Heart right ventricle (tissue), 16 donors: ENCODE data around the gene GAMT. TPM values are rescaled to one million over a fixed set of nuclear protein-coding genes. Genes with fewer than 3 reads are reported as not detected.

Experiments used
- ATAC-seq, 8 donors: fragments of 200-7000 bp; cut with Tn5 transposase; one replicate each; pipeline ENCODE4 v1.9.1; 2020; ENCODE audit warnings: mild to moderate bottlenecking in 8 of 8, moderate library complexity in 8 of 8, moderate number of reproducible peaks in 1 of 8
- DNase-seq, 2 donors: peaks; one replicate each; pipeline ENCODE4 v3.0.0-alpha.2; 2020
- H3K27ac ChIP-seq, 10 donors: fragments of 200-600 bp; sonication (generic) in 2 of 10; one replicate each; pipeline versions ENCODE4 v1.5.0 to v1.8.0; 2020 to 2022; ENCODE audit warnings: mild to moderate bottlenecking in 3 of 10
- H3K27me3 ChIP-seq, 7 donors: fragments of 200-600 bp; one replicate each; pipeline ENCODE4 v1.8.0; 2021 to 2022; ENCODE audit warnings: mild to moderate bottlenecking in 2 of 7
- H3K36me3 ChIP-seq, 9 donors: fragments of 200-600 bp; sonication (generic) in 1 of 9; one replicate each; pipeline versions ENCODE4 v1.5.0 to v1.8.0; 2020 to 2022; ENCODE audit warnings: mild to moderate bottlenecking in 2 of 9
- H3K4me1 ChIP-seq, 9 donors: fragments of 200-600 bp; sonication (generic) in 1 of 9; one replicate each; pipeline versions ENCODE4 v1.5.0 to v1.8.0; 2020 to 2022; ENCODE audit warnings: mild to moderate bottlenecking in 4 of 9
- H3K4me3 ChIP-seq, 10 donors: fragments of 200-600 bp; sonication (generic) in 2 of 10; one replicate each; pipeline versions ENCODE4 v1.5.0 to v1.8.0; 2020 to 2022; ENCODE audit warnings: mild to moderate bottlenecking in 7 of 10, moderate library complexity in 2 of 10
- H3K9me3 ChIP-seq, 11 donors: fragments of 200-600 bp in 10 of 11; sonication (generic) in 2 of 11; one replicate each; pipeline versions ENCODE4 v1.5.0 to v1.8.0; 2013 to 2022; ENCODE audit warnings: mild to moderate bottlenecking in 2 of 11, control low read depth in 1 of 11, moderate library complexity in 1 of 11
- CTCF ChIP-seq, 9 donors: fragments of 200-600 bp; sonication (generic) in 2 of 9; IDR thresholded peaks; one replicate each; pipeline versions ENCODE4 v1.5.0 to v1.8.0; 2021 to 2022; ENCODE audit warnings: antibody characterized with exemption in 9 of 9, mild to moderate bottlenecking in 5 of 9, moderate library complexity in 1 of 9
- WGBS, 2 donors: extraction: QIAGEN DNeasy Blood & Tissue Kit; methylation state at CpG; one replicate each; pipeline ENCODE4 v1.1.7; 2013; ENCODE audit warnings: inconsistent platforms in 1 of 2; 5-methylcytosine and 5-hydroxymethylcytosine counted together
- intact Hi-C, 10 donors: fragments of 100-400 bp; cut with DNase I; formaldehyde crosslinking; loops; one replicate each; pipeline versions ENCODE4 v1.11.1 to v1.14.2; 2022
- polyA plus RNA-seq, 2 donors: library from polyadenylated mRNA; stranded (reverse); fragments of 200-250 nt; gene quantifications; one replicate each; pipeline ENCODE4 v1.2.3, GENCODE V29; 2013
- total RNA-seq, 10 donors: library from RNA; stranded (reverse); fragmentation: NEBNext Ultra II Directional in 3 of 10; extraction: Animal tissue kit (Norgen Biotek cat#: 25700) in 3 of 10; gene quantifications; one replicate each; pipeline versions ENCODE4 v1.2.1 to v1.2.4, GENCODE V29; 2021 to 2023
- donor health status: Arrhythmogenic right ventricular cardiomyopathy.
- donor health status: ischemic (EF 13 %, LVEDD 7.1; RV severe dilation, severe dysfunction).
- donor health status: healthy with polysubstance abuse.
- donor health status: DM: no; HTN: yes; CAD: no.
- donor health status: DM: no; HTN: no; CAD: no.
- donor health status: ischemic (EF 25% LVEDD 6.9; RV normal size, moderate dysfunction).
- donor health status: ischemic (EF 25% LVEDD 5.7; RV mildly dilated, moderate dysfunction).
- donor health status: healthy.
- donor health status: DM: yes; HTN: yes; CAD: no.
- donor health status: Ischemic cardiomyopathy.
- donor health status: ischemic (EF 35%, LVEDD 5.7; RV mildly dilated, moderate dysfunction).
- donor health status: nonischemic (EF 11% LVEDD 7.7; RV severe dilation, severe dysfunction).
- donor health status: DM: yes; HTN: yes; CAD: no.
- donor health status: PGD.
- donor health status: ischemic (EF 29% LVEDD 5.4; RV normal size, mild dysfunction).
- donor health status: nonischemic (EF 23%, LVEDD 6.1; RV moderate dilation, normal function).

The GAMT gene
- total and polyA plus RNA-seq, 12 donors: 30.8 to 260 (median 72.1) TPM

GRCh38 chr19:1390890-1391423 lies 10.4 kb downstream of the GAMT start:
- ATAC-seq: no peak
- intact Hi-C loops: no loop called here

DNA sequence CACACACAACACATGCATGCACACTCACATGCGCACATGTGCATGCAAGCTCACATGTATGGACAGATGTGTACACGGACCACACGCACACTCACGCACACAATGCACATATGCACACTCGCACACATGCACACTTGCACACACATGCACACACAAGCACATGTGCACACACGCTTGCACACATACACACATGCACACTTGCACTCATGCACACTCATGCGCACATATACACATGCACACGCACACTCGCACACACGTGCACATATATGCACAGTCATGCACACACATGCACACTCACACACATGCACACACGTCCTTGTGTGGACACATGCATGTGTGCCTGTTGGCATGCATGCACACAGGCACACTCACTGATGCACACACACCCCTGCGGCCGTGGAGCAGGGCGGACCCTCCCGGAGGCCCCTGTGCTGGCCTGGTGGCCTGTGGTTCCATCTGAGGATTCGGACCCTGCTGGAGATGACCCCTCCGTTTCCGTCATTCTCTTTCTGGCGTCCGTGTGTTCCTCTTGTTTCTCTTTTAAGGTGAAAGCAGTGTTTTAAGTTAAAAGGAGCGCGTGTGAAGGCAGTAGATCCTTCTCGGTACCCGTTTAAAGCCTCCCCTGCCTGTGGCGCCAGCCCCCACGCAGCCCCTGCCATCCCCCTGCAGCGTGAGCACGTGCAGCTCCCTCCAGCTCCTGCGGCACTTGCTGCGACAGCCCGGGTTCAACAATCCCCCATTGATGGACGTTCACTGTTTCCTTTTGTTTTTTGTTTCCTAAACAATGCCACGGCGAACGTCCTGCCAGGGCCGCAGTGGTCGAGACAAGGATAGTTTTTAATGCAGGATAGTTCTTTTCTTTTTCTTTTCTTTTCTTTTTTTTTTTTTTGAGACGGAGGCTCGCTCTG lies 12.1 kb downstream of the GAMT start:
- no peak overlapping the region for H3K4me3 ChIP-seq
- H3K9me3 ChIP-seq: no peaks in the 10 kb centered on the region
- DNase-seq: no peak
- peaks cover 0 to 81% (median 43%) of the 10 kb centered on the region in 9 donors for H3K36me3 ChIP-seq
- no peak for ATAC-seq
- H3K4me1 ChIP-seq: peaks cover 13 to 53% (median 38%) of the 10 kb centered on the region in 9 donors
- no peak overlapping the region for H3K27ac ChIP-seq
- TF ChIP-seq CTCF (IDR thresholded peaks at IDR 0.05): no peak
- H3K27me3 ChIP-seq: no peaks in the 10 kb centered on the region
- intact Hi-C loops: no loop called here
- WGBS, 2 donors: 93% methylated on average over 39 of the region's 39 CpGs

More at GRCh38 chr19:1390890-1391423, 10.4 kb downstream of the GAMT start:
- WGBS, 2 donors: 80 to 85% methylated on average over 42 of the region's 42 CpGs
- no peaks in the 10 kb centered on the region for H3K27me3 ChIP-seq
- peak in 1 of 2 donors; percentile 17 for DNase-seq
- H3K4me1 ChIP-seq: peaks cover 9 to 49% (median 27%) of the 10 kb centered on the region in 9 donors
- TF ChIP-seq CTCF (IDR thresholded peaks at IDR 0.05): no peak
- H3K27ac ChIP-seq: no peak overlapping the region
- no peaks in the 10 kb centered on the region for H3K9me3 ChIP-seq
- H3K4me3 ChIP-seq: no peak overlapping the region
- H3K36me3 ChIP-seq: peaks cover 0 to 84% (median 43%) of the 10 kb centered on the region in 9 donors

DNA sequence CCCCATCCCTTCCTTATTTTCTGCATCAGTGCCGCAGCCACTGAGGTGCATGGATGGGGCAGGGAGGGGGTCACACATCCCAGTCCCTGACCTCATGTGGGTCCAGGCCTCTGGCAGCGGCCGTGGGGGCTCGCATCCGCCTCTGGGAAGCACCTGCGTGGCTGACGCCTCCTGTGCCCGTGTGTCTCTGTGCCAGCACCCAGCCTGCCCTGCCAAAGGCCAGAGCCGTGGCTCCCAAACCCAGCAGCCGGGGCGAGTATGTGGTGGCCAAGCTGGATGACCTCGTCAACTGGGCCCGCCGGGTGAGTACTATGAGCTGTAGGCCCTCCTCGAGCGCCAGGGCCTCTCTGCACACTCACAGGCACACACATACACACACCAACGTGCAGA lies 12.7 kb downstream of the GAMT start:
- Histone ChIP-seq H3K9me3 (no peaks in the 10 kb centered on the region), H3K27me3 (no peaks in the 10 kb centered on the region), H3K27ac (peak overlapping the region in 4 of 10 donors; percentile 26 to 99 (median 50)), H3K36me3 (peaks cover 0 to 75% (median 41%) of the 10 kb centered on the region in 9 donors), H3K4me1 (peaks cover 13 to 55% (median 42%) of the 10 kb centered on the region in 9 donors), H3K4me3 (no peak overlapping the region)
- TF ChIP-seq CTCF (IDR thresholded peaks at IDR 0.05): no peak
- DNase-seq (no peak), ATAC-seq (no peak)
- WGBS, 2 donors: 70 to 74% methylated on average over 17 of the region's 17 CpGs
- intact Hi-C loops: no loop called here

DNA sequence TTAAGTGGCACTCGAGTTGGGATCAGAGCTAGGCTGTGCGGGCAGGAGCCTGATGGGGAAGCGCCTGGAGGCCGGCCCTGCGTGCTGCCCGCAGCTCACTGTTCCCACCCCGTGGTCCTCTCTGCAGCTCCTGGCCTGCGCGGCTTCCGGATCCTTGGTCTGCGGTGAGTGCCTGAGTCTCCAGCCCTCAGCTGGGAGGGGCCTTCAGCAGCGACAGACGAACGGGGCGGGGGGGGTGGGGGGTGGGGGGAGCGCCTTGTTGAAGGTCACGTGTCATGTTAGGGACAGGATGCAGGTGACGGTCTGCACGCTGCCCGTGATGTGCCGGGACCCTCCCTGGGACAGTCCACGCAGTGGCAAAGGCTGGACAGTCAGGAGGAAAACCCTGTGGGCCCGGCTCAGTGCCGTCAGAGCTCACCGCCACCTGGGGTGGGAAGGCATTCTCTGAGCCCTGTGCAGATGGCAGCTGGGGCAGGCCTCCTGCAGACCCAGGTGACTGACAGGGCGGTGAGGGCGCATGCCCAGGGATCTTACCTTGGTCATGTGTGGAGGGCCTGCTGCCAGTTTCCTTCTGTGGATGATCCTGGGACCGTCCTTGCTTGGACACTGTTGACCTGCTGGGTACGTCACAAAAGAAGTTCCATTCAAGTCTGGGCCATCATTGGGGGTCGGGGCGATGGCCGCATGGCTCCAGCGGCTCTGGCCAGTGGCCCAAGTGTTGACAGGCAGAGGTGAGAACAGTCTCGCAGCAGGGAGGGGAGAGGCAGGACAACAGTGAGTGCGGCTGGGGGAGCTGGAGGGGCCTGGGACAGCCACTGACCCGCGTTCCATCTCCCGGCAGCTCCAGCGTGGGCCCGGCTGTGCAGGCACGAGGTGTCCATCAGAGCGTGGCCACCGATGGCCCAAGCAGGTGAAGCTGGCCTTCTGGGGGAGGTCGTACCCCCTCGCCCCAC lies 13.4 kb downstream of the GAMT start:
- Histone ChIP-seq H3K4me3 (no peak overlapping the region), H3K4me1 (peaks cover 13 to 55% (median 42%) of the 10 kb centered on the region in 9 donors), H3K27ac (peak overlapping the region in 6 of 10 donors; percentile 26 to 99 (median 44)), H3K27me3 (no peaks in the 10 kb centered on the region), H3K9me3 (no peaks in the 10 kb centered on the region), H3K36me3 (peaks cover 0 to 68% (median 34%) of the 10 kb centered on the region in 9 donors)
- ATAC-seq (peak in 6 of 8 donors; percentile 4 to 43 (median 30)), DNase-seq (no peak)
- intact Hi-C loops: no loop called here
- no peak for TF ChIP-seq CTCF (IDR thresholded peaks at IDR 0.05)
- WGBS, 2 donors: 55 to 63% methylated on average over 45 of the region's 45 CpGs
